ENCODE data around the gene PSMB7. TPM values are rescaled to one million over a fixed set of nuclear protein-coding genes. Genes with fewer than 3 reads are reported as not detected.

PSMB7 gene
- total and polyA plus RNA-seq, 2 of the 8 experiments (the other 6 are each of a cell fraction or from before 2014, with no cell fraction given), result 222 to 357 TPM

DNA sequence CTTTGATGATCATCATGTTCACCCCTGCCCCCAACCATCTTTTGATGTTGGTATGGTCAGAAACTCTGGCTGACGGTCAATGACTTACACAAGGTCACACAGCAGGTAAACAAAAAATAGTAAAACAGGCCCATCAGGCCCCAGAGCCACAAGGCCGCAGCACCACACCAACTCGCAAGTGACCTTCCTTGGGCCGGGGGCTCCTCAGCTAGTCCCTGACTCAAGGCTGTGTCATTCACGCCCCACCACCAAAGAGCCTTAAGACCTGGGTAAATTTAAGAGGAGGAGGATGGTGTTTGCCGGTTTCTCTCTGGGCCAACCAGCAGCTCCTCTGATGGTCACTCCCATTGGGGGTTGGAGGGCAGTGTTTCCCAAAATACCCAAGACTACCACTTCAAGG is 55.8 kb downstream of the PSMB7 start:
- H2BK20ac ChIP-seq (ENCODE audit: low read length), result no peak overlapping the region
- no peak overlapping the region for H3K27ac ChIP-seq (ENCODE audit: low read depth, low read length)
- peaks cover 19% of the 10 kb centered on the region for H3K79me1 ChIP-seq (ENCODE audit: low read depth, low read length)
- CTCF ChIA-PET (ENCODE audit: partially characterized antibody), result no interaction called here
- H3K56ac ChIP-seq (replicated peaks; ENCODE audit: insufficient read length, low read depth, low read length), result no peak overlapping the region
- H3K4me1 ChIP-seq (replicated peaks in 1 of 4; ENCODE audit: control insufficient read depth in 3 of 4, insufficient read depth in 4 of 4, low read length in 3 of 4), result no peaks in the 10 kb centered on the region
- no peak overlapping the region for H2BK5ac ChIP-seq (ENCODE audit: low read depth, low read length)
- FAIRE-seq, result no peak
- DNase-seq (ENCODE audit: low read depth in 1 of 2, low spot score in 2 of 2), result no peak
- H4K5ac ChIP-seq (ENCODE audit: insufficient read length, low read depth, low read length), result no peak overlapping the region
- no peak overlapping the region for H2BK12ac ChIP-seq (ENCODE audit: low read depth, low read length)
- peaks cover 3 to 75% of the 10 kb centered on the region in 2 experiments; a peak in 2 of 4 replicates for H3K79me2 ChIP-seq (ENCODE audit: control insufficient read depth in 1 of 2, insufficient read depth in 2 of 2, low read length in 2 of 2)
- POLR2A ChIA-PET (ENCODE audit: partially characterized antibody), result no interaction called here
- H2AFZ ChIP-seq (ENCODE audit: low read length), result no peak overlapping the region
- no peak overlapping the region for H3K23ac ChIP-seq (ENCODE audit: insufficient read length)
- H3K27me3 ChIP-seq (replicated peaks in 1 of 4; ENCODE audit: control insufficient read depth in 3 of 4, extremely low read depth in 1 of 4, insufficient read depth in 3 of 4, low read length in 3 of 4), result no peaks in the 10 kb centered on the region
- no peak overlapping the region for H3K14ac ChIP-seq (ENCODE audit: insufficient read length)
- H3K23me2 ChIP-seq (ENCODE audit: low read depth, low read length), result no peaks in the 10 kb centered on the region
- H2BK15ac ChIP-seq (ENCODE audit: low read length), result no peak overlapping the region
- H4K20me1 ChIP-seq (replicated peaks in 1 of 2; ENCODE audit: control insufficient read depth in 1 of 2, insufficient read depth in 2 of 2, low read length in 2 of 2), result peaks cover 9 to 27% of the 10 kb centered on the region in 2 experiments
- H3K9me3 ChIP-seq (ENCODE audit: insufficient read depth in 2 of 2, low read depth in 1 of 2, low read length in 1 of 2), result no peaks in the 10 kb centered on the region
- H2BK120ac ChIP-seq (replicated peaks; ENCODE audit: low read depth, low read length), result no peak overlapping the region
- no peak overlapping the region for H4K91ac ChIP-seq (replicated peaks; ENCODE audit: insufficient read length, low read length)
- H3K4me3 ChIP-seq (ENCODE audit: extremely low read depth in 1 of 4, insufficient read depth in 2 of 4, low read depth in 3 of 4, low read length in 4 of 4), result no peak overlapping the region
- no peak overlapping the region for H3K4me2 ChIP-seq (ENCODE audit: insufficient read depth in 1 of 2, low read depth in 2 of 2, low read length in 2 of 2)
- no peaks in the 10 kb centered on the region for H3K36me3 ChIP-seq (ENCODE audit: control insufficient read depth in 2 of 4, insufficient read depth in 4 of 4, low read length in 3 of 4)
- no peak overlapping the region for H4K8ac ChIP-seq (ENCODE audit: extremely low read depth, insufficient read depth, low read length)
- 93% methylated on average over 6 of the region's 6 CpGs; no CpG with 5 or more reads in 1 of the 2 experiments for WGBS, 2 experiments (ENCODE audit: extremely low coverage in 1 of 2, insufficient coverage in 1 of 2, insufficient read length in 1 of 2, insufficient replicate concordance in 2 of 2, low coverage in 1 of 2, low lambda C conversion rate in 2 of 2, missing lambda C conversion rate in 1 of 2)
- no peak overlapping the region for H3K9ac ChIP-seq (replicated peaks in 1 of 4; ENCODE audit: extremely low read depth in 1 of 4, low read depth in 3 of 4, low read length in 3 of 4)
- no peak overlapping the region for H3K18ac ChIP-seq (ENCODE audit: extremely low read depth, low read length)
- H3K4ac ChIP-seq (replicated peaks; ENCODE audit: insufficient read length, low read depth, low read length), result no peak overlapping the region
- H2AK5ac ChIP-seq (ENCODE audit: low read depth, low read length), result no peak overlapping the region
- TF ChIP-seq SUZ12 (IDR thresholded peaks at IDR 0.05; ENCODE audit: low read length), result no peak
- TF ChIP-seq, protein P1, sequence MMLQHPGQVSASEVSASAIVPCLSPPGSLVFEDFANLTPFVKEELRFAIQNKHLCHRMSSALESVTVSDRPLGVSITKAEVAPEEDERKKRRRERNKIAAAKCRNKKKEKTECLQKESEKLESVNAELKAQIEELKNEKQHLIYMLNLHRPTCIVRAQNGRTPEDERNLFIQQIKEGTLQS (IDR thresholded peaks at IDR 0.05; ENCODE audit: insufficient read depth, low read depth, low read length), result no peak
- TF ChIP-seq RAD21 (IDR thresholded peaks at IDR 0.05 in 1 of 2, conservative IDR thresholded peaks at IDR 0.05 in 1 of 2; ENCODE audit: low read depth in 2 of 2, low read length in 2 of 2), result no peak
- TF ChIP-seq, protein P2, sequence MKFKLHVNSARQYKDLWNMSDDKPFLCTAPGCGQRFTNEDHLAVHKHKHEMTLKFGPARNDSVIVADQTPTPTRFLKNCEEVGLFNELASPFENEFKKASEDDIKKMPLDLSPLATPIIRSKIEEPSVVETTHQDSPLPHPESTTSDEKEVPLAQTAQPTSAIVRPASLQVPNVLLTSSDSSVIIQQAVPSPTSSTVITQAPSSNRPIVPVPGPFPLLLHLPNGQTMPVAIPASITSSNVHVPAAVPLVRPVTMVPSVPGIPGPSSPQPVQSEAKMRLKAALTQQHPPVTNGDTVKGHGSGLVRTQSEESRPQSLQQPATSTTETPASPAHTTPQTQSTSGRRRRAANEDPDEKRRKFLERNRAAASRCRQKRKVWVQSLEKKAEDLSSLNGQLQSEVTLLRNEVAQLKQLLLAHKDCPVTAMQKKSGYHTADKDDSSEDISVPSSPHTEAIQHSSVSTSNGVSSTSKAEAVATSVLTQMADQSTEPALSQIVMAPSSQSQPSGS (IDR thresholded peaks at IDR 0.05; ENCODE audit: low read length), result no peak
- TF ChIP-seq SRF (IDR thresholded peaks at IDR 0.05; ENCODE audit: low read depth, low read length), result no peak
- TF ChIP-seq NRF1 (IDR thresholded peaks at IDR 0.05; ENCODE audit: low read depth, low read length), result no peak
- no peak for TF ChIP-seq SIRT6 (IDR thresholded peaks at IDR 0.05; ENCODE audit: low read length)
- no peak for TF ChIP-seq POLR2AphosphoS5 (IDR thresholded peaks at IDR 0.05; ENCODE audit: low read depth, low read length)
- no peak for TF ChIP-seq CBX8 (IDR thresholded peaks at IDR 0.05; ENCODE audit: borderline replicate concordance, low read depth, low read length)
- no peak for TF ChIP-seq TCF12 (IDR thresholded peaks at IDR 0.05; ENCODE audit: low read depth, low read length)
- TF ChIP-seq CBX5 (IDR thresholded peaks at IDR 0.05; ENCODE audit: low read depth, low read length), result no peak
- no peak for TF ChIP-seq KDM1A (IDR thresholded peaks at IDR 0.05; ENCODE audit: borderline replicate concordance, low read length)

Measured in H1 (cell line).